Measurements from ENCODE around the gene MARCHF7. TPM values are rescaled to one million over a fixed set of nuclear protein-coding genes. Genes with fewer than 3 reads are reported as not detected.
"Not testable (repeated sequence)": the region's sequence is repeated elsewhere in the genome, so short reads cannot be mapped to it uniquely, and the experiment has no call there.

The MARCHF7 gene
- total RNA-seq, 3 donors from 2014 or later = 59.0 to 75.6 (median 65.6) TPM

- H3K9me3 ChIP-seq = no peaks in the 10 kb centered on the region
- ATAC-seq (no peak), DNase-seq (no peak)
- intact Hi-C loops (cut with DNase I, micrococcal nuclease) = no loop called here
- no peaks in the 10 kb centered on the region for H3K4me1 ChIP-seq (ENCODE audit: low read depth)
- TF ChIP-seq, protein P1, sequence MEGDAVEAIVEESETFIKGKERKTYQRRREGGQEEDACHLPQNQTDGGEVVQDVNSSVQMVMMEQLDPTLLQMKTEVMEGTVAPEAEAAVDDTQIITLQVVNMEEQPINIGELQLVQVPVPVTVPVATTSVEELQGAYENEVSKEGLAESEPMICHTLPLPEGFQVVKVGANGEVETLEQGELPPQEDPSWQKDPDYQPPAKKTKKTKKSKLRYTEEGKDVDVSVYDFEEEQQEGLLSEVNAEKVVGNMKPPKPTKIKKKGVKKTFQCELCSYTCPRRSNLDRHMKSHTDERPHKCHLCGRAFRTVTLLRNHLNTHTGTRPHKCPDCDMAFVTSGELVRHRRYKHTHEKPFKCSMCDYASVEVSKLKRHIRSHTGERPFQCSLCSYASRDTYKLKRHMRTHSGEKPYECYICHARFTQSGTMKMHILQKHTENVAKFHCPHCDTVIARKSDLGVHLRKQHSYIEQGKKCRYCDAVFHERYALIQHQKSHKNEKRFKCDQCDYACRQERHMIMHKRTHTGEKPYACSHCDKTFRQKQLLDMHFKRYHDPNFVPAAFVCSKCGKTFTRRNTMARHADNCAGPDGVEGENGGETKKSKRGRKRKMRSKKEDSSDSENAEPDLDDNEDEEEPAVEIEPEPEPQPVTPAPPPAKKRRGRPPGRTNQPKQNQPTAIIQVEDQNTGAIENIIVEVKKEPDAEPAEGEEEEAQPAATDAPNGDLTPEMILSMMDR (IDR thresholded peaks at IDR 0.05) = no peak
- peaks cover 3% of the 10 kb centered on the region for H3K36me3 ChIP-seq (ENCODE audit: low read depth)
- no peak overlapping the region for H3K4me3 ChIP-seq
Measured at GRCh38 chr2:159744363-159744762, 32.1 kb downstream of the MARCHF7 start.

DNA sequence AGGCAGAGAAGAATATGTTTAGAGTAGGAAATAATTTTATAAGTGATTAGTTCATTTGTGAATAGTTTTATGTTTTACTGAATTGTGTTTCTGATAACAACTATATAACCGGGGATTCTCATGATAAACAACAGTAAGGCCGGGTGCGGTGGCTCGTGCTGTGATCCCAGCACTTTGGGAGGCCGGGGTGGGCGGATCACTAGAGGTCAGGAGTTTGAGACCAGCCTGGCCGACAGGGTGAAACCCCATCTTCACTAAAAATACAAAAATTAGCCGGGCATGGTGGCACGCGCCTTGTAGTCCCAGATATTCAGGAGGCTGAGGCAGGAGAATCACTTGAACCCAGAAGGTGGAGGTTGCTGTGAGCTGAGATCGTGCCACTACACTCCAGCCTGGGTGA lies 32.9 kb downstream of the MARCHF7 start:
- H3K36me3 ChIP-seq (ENCODE audit: low read depth); intact Hi-C loops (cut with DNase I, micrococcal nuclease); DNase-seq; H3K4me3 ChIP-seq; ATAC-seq; H3K9me3 ChIP-seq; H3K4me1 ChIP-seq (ENCODE audit: low read depth): not testable (repeated sequence)

- Histone ChIP-seq H3K9me3 (no peaks in the 10 kb centered on the region), H3K4me1 (ENCODE audit: low read depth) (no peaks in the 10 kb centered on the region), H3K36me3 (ENCODE audit: low read depth) (peaks cover under 1% of the 10 kb centered on the region), H3K4me3 (no peak overlapping the region)
- DNase-seq (no peak), ATAC-seq (no peak)
- intact Hi-C loops (cut with DNase I, micrococcal nuclease) = no loop called here
- TF ChIP-seq, protein P1 (IDR thresholded peaks at IDR 0.05) = no peak
Measured at GRCh38 chr2:159748089-159748488, 35.8 kb downstream of the MARCHF7 start.

DNA sequence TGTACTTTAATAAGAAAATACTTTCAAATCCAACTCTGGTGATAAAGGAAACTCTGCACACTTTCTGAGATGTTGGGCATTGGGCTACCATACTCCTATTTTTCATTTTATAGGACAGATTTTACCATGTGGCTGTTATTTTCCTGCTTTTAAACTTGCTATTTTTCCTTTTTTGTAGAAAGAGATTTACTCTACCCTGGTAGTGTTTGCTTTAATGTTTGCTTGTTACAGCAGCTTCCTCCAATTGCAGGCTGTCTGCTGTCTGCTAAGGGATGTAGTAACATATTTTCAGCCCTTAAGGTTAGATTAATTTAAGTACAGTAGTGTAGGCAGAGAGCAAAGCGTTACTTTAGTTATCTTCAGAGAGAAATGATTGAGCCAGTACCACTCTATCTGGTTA lies 38.6 kb downstream of the MARCHF7 start:
- no peak for DNase-seq
- TF ChIP-seq, protein P1 (IDR thresholded peaks at IDR 0.05) = no peak
- Histone ChIP-seq H3K36me3 (ENCODE audit: low read depth) (no peaks in the 10 kb centered on the region), H3K9me3 (no peaks in the 10 kb centered on the region), H3K4me1 (ENCODE audit: low read depth) (no peaks in the 10 kb centered on the region), H3K4me3 (no peak overlapping the region)
- intact Hi-C loops (cut with DNase I, micrococcal nuclease) = no loop called here
- ATAC-seq = no peak

GRCh38 chr2:159753797-159754196 lies 41.5 kb downstream of the MARCHF7 start:
- TF ChIP-seq, protein P1 (IDR thresholded peaks at IDR 0.05) = no peak
- DNase-seq (no peak), ATAC-seq (peak; percentile 20)
- Histone ChIP-seq H3K4me1 (ENCODE audit: low read depth) (no peaks in the 10 kb centered on the region), H3K36me3 (ENCODE audit: low read depth) (no peaks in the 10 kb centered on the region), H3K4me3 (no peak overlapping the region), H3K9me3 (no peaks in the 10 kb centered on the region)
- intact Hi-C loops (cut with DNase I, micrococcal nuclease) = no loop called here

DNA sequence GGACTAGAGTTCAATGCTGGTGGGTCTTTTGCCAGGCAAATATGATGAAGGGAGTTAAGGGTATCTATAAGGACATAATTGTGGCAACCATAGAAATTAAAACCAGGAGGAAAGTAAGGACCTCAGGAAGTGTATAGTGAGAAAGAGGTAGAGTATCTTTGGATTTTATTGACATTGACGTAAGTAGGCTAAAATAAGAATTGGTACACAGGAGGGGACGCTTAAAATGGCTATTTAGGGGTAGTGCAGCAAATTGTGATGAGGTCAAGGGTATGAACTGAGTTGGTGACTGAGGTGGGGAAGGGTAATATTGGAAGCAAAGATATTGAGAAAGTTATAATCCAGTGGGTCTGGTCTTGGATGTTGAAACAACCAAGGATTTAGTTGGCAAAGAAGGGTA lies 42.7 kb downstream of the MARCHF7 start:
- DNase-seq = no peak
- TF ChIP-seq, protein P1 (IDR thresholded peaks at IDR 0.05) = no peak
- ATAC-seq = no peak
- Histone ChIP-seq H3K36me3 (ENCODE audit: low read depth) (no peaks in the 10 kb centered on the region), H3K4me1 (ENCODE audit: low read depth) (no peaks in the 10 kb centered on the region), H3K4me3 (no peak overlapping the region), H3K9me3 (no peaks in the 10 kb centered on the region)
- intact Hi-C loops (cut with DNase I, micrococcal nuclease) = no loop called here

Data from mucosa of descending colon (tissue), 3 donors.